Mesothelial cell of epicardium (in vitro differentiated cells): ENCODE results near the gene MBOAT2. TPM values are rescaled to one million over a fixed set of nuclear protein-coding genes. Genes with fewer than 3 reads are reported as not detected.

Experiments
- DNase-seq, 2 experiments: peaks; one replicate each; pipeline ENCODE4 v3.0.0; 2021; ENCODE audit warnings: low spot score in 2 of 2; ENCODE audit not compliant: unreplicated experiment in 2 of 2
- H3K27ac Mint-ChIP-seq: 2 replicates; pipeline ENCODE4 v1.8.0; 2021; ENCODE audit warnings: mixed read lengths
- H3K27me3 Mint-ChIP-seq: 2 replicates; pipeline ENCODE4 v1.8.0; 2021; ENCODE audit warnings: low read depth, mixed read lengths
- H3K36me3 Mint-ChIP-seq: 2 replicates; pipeline ENCODE4 v1.8.0; 2021; ENCODE audit warnings: mixed read lengths
- H3K4me1 Mint-ChIP-seq: 2 replicates; pipeline ENCODE4 v1.8.0; 2021; ENCODE audit warnings: mixed read lengths
- H3K4me3 Mint-ChIP-seq: 2 replicates; pipeline ENCODE4 v1.8.0; 2021; ENCODE audit warnings: mild to moderate bottlenecking, moderate library complexity, mixed read lengths
- H3K9me3 Mint-ChIP-seq: 2 replicates; pipeline ENCODE4 v1.8.0; 2021; ENCODE audit warnings: mixed read lengths
- CTCF ChIP-seq: fragments of 200-600 bp; sonication (generic); IDR thresholded peaks from one replicate; pipeline ENCODE4 v1.5.0; 2021; ENCODE audit warnings: antibody characterized with exemption; ENCODE audit not compliant: unreplicated experiment
- total RNA-seq: library from RNA; stranded (reverse); gene quantifications from 3 replicates; pipeline ENCODE4 v1.2.1, GENCODE V29; 2021

The MBOAT2 gene
- total RNA-seq, 1 donor from 2014 or later, result 53.0 TPM

DNA sequence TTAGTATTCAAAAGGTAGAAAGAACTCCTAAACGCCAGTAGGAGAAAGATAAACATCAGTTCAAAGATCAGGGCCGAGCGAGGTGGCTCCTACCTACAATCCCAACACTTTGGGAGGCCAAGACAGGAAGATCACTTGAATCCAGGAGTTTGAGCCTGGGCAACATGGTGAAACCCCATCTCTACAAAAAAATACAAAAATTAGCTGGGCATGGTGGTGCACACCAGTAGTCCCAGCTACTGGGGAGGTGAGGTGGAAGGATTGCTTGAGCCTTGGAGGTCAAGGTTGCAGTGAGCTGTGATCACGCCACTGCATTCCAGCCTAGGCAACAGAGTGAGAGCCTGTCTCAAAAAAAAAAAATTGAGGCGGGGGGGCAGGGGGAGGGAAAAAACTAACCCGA is 40.6 kb downstream of the MBOAT2 start:
- Mint-ChIP-seq H3K27me3 (no peaks in the 10 kb centered on the region), H3K36me3 (peaks cover 3% of the 10 kb centered on the region), H3K27ac (no peak overlapping the region), H3K4me3 (no peak overlapping the region), H3K9me3 (no peaks in the 10 kb centered on the region), H3K4me1 (no peaks in the 10 kb centered on the region)
- DNase-seq, result no peak
- TF ChIP-seq CTCF, result no peak

GRCh38 chr2:8957628-8958027 is 45.9 kb downstream of the MBOAT2 start:
- TF ChIP-seq CTCF, result no peak
- H3K4me1 Mint-ChIP-seq, result no peaks in the 10 kb centered on the region
- no peak for DNase-seq
- peaks cover 34% of the 10 kb centered on the region for H3K36me3 Mint-ChIP-seq
- peaks cover 23% of the 10 kb centered on the region for H3K9me3 Mint-ChIP-seq
- no peak overlapping the region for H3K4me3 Mint-ChIP-seq
- peak overlapping the region; percentile 3 for H3K27ac Mint-ChIP-seq
- H3K27me3 Mint-ChIP-seq, result no peaks in the 10 kb centered on the region

GRCh38 chr2:8956774-8957173 is 46.7 kb downstream of the MBOAT2 start:
- peaks cover 42% of the 10 kb centered on the region for H3K36me3 Mint-ChIP-seq
- no peaks in the 10 kb centered on the region for H3K27me3 Mint-ChIP-seq
- H3K9me3 Mint-ChIP-seq, result peaks cover 32% of the 10 kb centered on the region
- H3K27ac Mint-ChIP-seq, result no peak overlapping the region
- H3K4me3 Mint-ChIP-seq, result no peak overlapping the region
- DNase-seq, result no peak
- H3K4me1 Mint-ChIP-seq, result no peaks in the 10 kb centered on the region
- no peak for TF ChIP-seq CTCF

DNA sequence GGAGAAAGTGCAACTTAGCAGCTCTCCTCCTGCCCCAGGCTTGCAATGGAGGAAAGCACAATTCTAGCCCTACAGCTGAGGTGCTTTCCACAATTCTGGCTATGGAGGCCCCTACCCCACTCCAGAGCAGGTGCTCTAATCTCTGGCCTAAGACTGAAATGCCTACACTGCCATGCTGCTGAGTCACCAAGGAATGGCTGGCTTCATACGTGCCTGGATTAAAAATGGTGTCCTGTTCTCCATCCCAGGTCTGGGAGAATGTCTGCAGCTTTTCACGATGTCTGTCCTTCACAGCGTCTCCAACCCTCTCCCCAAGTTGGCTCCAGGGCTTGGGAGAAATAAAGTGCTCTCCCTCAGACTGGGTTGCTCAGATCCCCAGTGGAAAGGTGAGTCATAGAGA is 48.5 kb downstream of the MBOAT2 start:
- no peak for DNase-seq
- H3K9me3 Mint-ChIP-seq, result peaks cover 44% of the 10 kb centered on the region
- no peak overlapping the region for H3K27ac Mint-ChIP-seq
- no peak for TF ChIP-seq CTCF
- H3K27me3 Mint-ChIP-seq, result no peaks in the 10 kb centered on the region
- no peak overlapping the region for H3K4me3 Mint-ChIP-seq
- peaks cover 47% of the 10 kb centered on the region for H3K36me3 Mint-ChIP-seq
- no peaks in the 10 kb centered on the region for H3K4me1 Mint-ChIP-seq

DNA sequence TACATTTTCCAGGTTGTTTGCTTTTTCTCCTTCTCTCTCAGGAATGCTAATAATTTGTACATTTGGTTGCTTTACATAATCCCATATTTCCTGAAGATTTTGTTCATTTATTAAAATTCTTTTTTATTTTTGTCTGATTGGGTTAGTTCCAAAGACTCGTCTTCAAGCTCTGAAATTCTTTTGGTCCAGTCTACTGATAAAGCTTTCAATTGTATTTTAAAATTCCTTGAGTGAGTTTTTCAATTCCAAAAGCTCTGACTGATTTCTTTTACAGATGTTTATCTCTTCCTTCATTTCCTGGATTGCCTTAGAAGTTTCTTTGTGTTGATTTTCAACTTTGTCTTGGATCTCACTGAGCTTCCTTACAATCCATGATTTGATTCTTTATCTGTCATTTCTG is 50.0 kb downstream of the MBOAT2 start:
- Mint-ChIP-seq H3K27ac (no peak overlapping the region), H3K27me3 (no peaks in the 10 kb centered on the region), H3K36me3 (peaks cover 56% of the 10 kb centered on the region), H3K4me1 (no peaks in the 10 kb centered on the region), H3K9me3 (peaks cover 58% of the 10 kb centered on the region), H3K4me3 (no peak overlapping the region)
- no peak for TF ChIP-seq CTCF
- DNase-seq, result no peak

- Mint-ChIP-seq H3K9me3 (no peaks in the 10 kb centered on the region), H3K36me3 (peaks cover 24% of the 10 kb centered on the region), H3K4me3 (no peak overlapping the region), H3K27ac (no peak overlapping the region), H3K27me3 (no peaks in the 10 kb centered on the region), H3K4me1 (no peaks in the 10 kb centered on the region)
- no peak for DNase-seq
- no peak for TF ChIP-seq CTCF
These were observed 63.9 kb downstream of the MBOAT2 start for GRCh38 chr2:8939486-8940114.
